Liver (tissue), 9 donors: Measurements from ENCODE around the gene CRABP2. TPM values are rescaled to one million over a fixed set of nuclear protein-coding genes. Genes with fewer than 3 reads are reported as not detected.

Experiments used
- DNase-seq: peaks from one replicate; pipeline ENCODE4 v3.0.0-alpha.2; 2017; ENCODE audit warnings: low spot score
- H3K27ac ChIP-seq, 2 donors: one replicate each; pipeline ENCODE4 v1.7.0; 2013; ENCODE audit warnings: inconsistent platforms in 2 of 2, low read length in 2 of 2, control low read depth in 1 of 2, low read depth in 1 of 2, mild to moderate bottlenecking in 1 of 2
- H3K27me3 ChIP-seq, 4 donors: one replicate each; pipeline versions ENCODE4 v1.6.1 to v1.7.0; 2013; ENCODE audit warnings: low read length in 3 of 4, inconsistent platforms in 1 of 4, mild to moderate bottlenecking in 1 of 4, moderate library complexity in 1 of 4; ENCODE audit not compliant: control insufficient read depth in 4 of 4, insufficient read depth in 4 of 4
- H3K36me3 ChIP-seq, 4 donors: one replicate each; pipeline versions ENCODE4 v1.6.1 to v1.7.0; 2013; ENCODE audit warnings: low read length in 3 of 4, mild to moderate bottlenecking in 3 of 4, low read depth in 1 of 4, moderate library complexity in 1 of 4; ENCODE audit not compliant: control insufficient read depth in 4 of 4, insufficient read depth in 3 of 4
- H3K4me1 ChIP-seq, 4 donors: one replicate each; pipeline versions ENCODE4 v1.6.1 to v1.7.0; 2013; ENCODE audit warnings: low read length in 3 of 4, mild to moderate bottlenecking in 3 of 4, moderate library complexity in 1 of 4; ENCODE audit not compliant: control insufficient read depth in 4 of 4, insufficient read depth in 4 of 4
- H3K4me3 ChIP-seq, 3 donors: one replicate each; pipeline versions ENCODE4 v1.6.1 to v1.7.0; 2013; ENCODE audit warnings: low read length in 3 of 3, control low read depth in 1 of 3, low read depth in 1 of 3, mild to moderate bottlenecking in 1 of 3
- H3K9ac ChIP-seq, 2 donors: one replicate each; pipeline ENCODE4 v1.7.0; 2013; ENCODE audit warnings: low read length in 2 of 2, mild to moderate bottlenecking in 2 of 2, moderate library complexity in 2 of 2, control low read depth in 1 of 2, low read depth in 1 of 2
- H3K9me3 ChIP-seq, 4 donors: one replicate each; pipeline versions ENCODE4 v1.6.1 to v1.7.0; 2013; ENCODE audit warnings: low read length in 3 of 4; ENCODE audit not compliant: control insufficient read depth in 4 of 4
- ATF3 ChIP-seq: IDR thresholded peaks from 2 replicates; pipeline ENCODE4 v1.6.1; 2016; ENCODE audit warnings: antibody characterized with exemption
- CTCF ChIP-seq: fragments of 150-350 bp; IDR thresholded peaks from 2 replicates; pipeline ENCODE4 v1.5.1; 2017; ENCODE audit warnings: improper control_type of control experiment, low read depth, low read length; ENCODE audit not compliant: missing input control
- EGR1 ChIP-seq, 2 donors: IDR thresholded peaks; 2 replicates each; pipeline ENCODE4 v1.6.1; 2016 to 2018; ENCODE audit warnings: antibody characterized with exemption in 2 of 2, low read depth in 2 of 2
- FOXA1 ChIP-seq: IDR thresholded peaks from 2 replicates; pipeline ENCODE4 v1.6.1; 2016; ENCODE audit warnings: antibody characterized with exemption
- FOXA2 ChIP-seq: IDR thresholded peaks from 2 replicates; pipeline ENCODE4 v1.6.1; 2016; ENCODE audit warnings: antibody characterized with exemption
- GABPA ChIP-seq, 2 donors: IDR thresholded peaks in 1 of 2; conservative IDR thresholded peaks in 1 of 2; 2 replicates each; pipeline ENCODE4 v1.6.1; 2016; ENCODE audit warnings: antibody characterized with exemption in 2 of 2, mild to moderate bottlenecking in 1 of 2, moderate library complexity in 1 of 2
- HNF4A ChIP-seq, 2 donors: conservative IDR thresholded peaks; 2 replicates each; pipeline ENCODE4 v1.6.1; 2016; ENCODE audit warnings: antibody characterized with exemption in 2 of 2, mild to moderate bottlenecking in 2 of 2
- HNF4G ChIP-seq: IDR thresholded peaks from 2 replicates; pipeline ENCODE4 v1.6.1; 2016; ENCODE audit warnings: antibody characterized with exemption
- JUND ChIP-seq, 2 donors: IDR thresholded peaks; 2 replicates each; pipeline ENCODE4 v1.6.1; 2016; ENCODE audit warnings: antibody characterized with exemption in 2 of 2
- MAX ChIP-seq: IDR thresholded peaks from 2 replicates; pipeline ENCODE4 v1.6.1; 2016; ENCODE audit warnings: antibody characterized with exemption
- NR2F2 ChIP-seq: IDR thresholded peaks from 2 replicates; pipeline ENCODE4 v1.6.1; 2016; ENCODE audit warnings: antibody characterized with exemption
- RAD21 ChIP-seq, 2 donors: IDR thresholded peaks; 2 replicates each; pipeline ENCODE4 v1.6.1; 2016; ENCODE audit warnings: antibody characterized with exemption in 2 of 2, mild to moderate bottlenecking in 2 of 2
- REST ChIP-seq: IDR thresholded peaks from 2 replicates; pipeline ENCODE4 v1.6.1; 2016; ENCODE audit warnings: antibody characterized with exemption, mild to moderate bottlenecking
- RXRA ChIP-seq, 2 donors: IDR thresholded peaks; 2 replicates each; pipeline ENCODE4 v1.6.1; 2017 to 2018; ENCODE audit warnings: antibody characterized with exemption in 2 of 2, mild to moderate bottlenecking in 1 of 2
- SP1 ChIP-seq: IDR thresholded peaks from 2 replicates; pipeline ENCODE4 v1.6.1; 2018; ENCODE audit warnings: antibody characterized with exemption, mild to moderate bottlenecking
- TAF1 ChIP-seq: conservative IDR thresholded peaks from 2 replicates; pipeline ENCODE4 v1.6.1; 2016; ENCODE audit warnings: antibody characterized with exemption, mild to moderate bottlenecking
- YY1 ChIP-seq: IDR thresholded peaks from 2 replicates; pipeline ENCODE4 v1.6.1; 2016; ENCODE audit warnings: antibody characterized with exemption, mild to moderate bottlenecking
- ZBTB33 ChIP-seq: IDR thresholded peaks from 2 replicates; pipeline ENCODE4 v1.6.1; 2016; ENCODE audit warnings: antibody characterized with exemption
- WGBS: extraction: QIAGEN DNeasy Blood & Tissue Kit; methylation state at CpG from one replicate; pipeline ENCODE4 v1.1.7; 2013; 5-methylcytosine and 5-hydroxymethylcytosine counted together
- polyA plus RNA-seq, 2 donors: library from polyadenylated mRNA; stranded (reverse) in 1 of 2; unstranded in 1 of 2; fragments of 200-250 nt in 1 of 2; fragments of >200 nt in 1 of 2; fragmentation: Nextera tagmentation in 1 of 2; extraction: Ambion mirVana in 1 of 2; gene quantifications; one replicate each; pipeline versions ENCODE4 v1.2.1 to v1.2.3, GENCODE V29; 2013 to 2015
- total RNA-seq, 2 donors: library from RNA; depleted of rRNA; stranded (reverse); fragments of >200 nt; gene quantifications; one replicate each; pipeline ENCODE4 v1.2.3, GENCODE V29; 2014
- donor health status: healthy.
- donor health status: healthy.
- donor health status: healthy.
- donor health status: healthy.
- donor health status: healthy.

CRABP2 gene
- total and polyA plus RNA-seq, 4 donors = 0.14 to 0.22 TPM; not detected in 2

GRCh38 chr1:156740741-156741480, 35.5 kb upstream of the CRABP2 start, which contains the start of gene MRPL24:
Gene MRPL24, minus strand, starts transcription at chr1:156741088. Its CDS starts 2,384 bp downstream, at chr1:156738704.
- peaks cover 10 to 42% (median 29%) of the 10 kb centered on the region in 4 donors for H3K36me3 ChIP-seq
- peaks cover 3 to 28% (median 21%) of the 10 kb centered on the region in 4 donors for H3K4me1 ChIP-seq
- H3K27ac ChIP-seq = peak within 1 kb of the TSS; percentile 78 to 83
- H3K9me3 ChIP-seq = no peaks in the 10 kb centered on the region
- DNase-seq = peak; percentile 93
- H3K4me3 ChIP-seq = peak within 1 kb of the TSS; percentile 60 to 82 (median 81)
- WGBS = under 1% methylated on average over 38 of the region's 38 CpGs
- TF ChIP-seq MAX (peak; percentile 99), ZBTB33 (peak; percentile 97), CTCF (no peak), YY1 (peak; percentile 99), GABPA (IDR thresholded peaks at IDR 0.05 in 1 of 2, conservative IDR thresholded peaks at IDR 0.05 in 1 of 2) (peak; percentile 99 to 100), SP1 (peak; percentile 84), FOXA1 (peak; percentile 81), RAD21 (IDR thresholded peaks at IDR 0.05) (peak; percentile 52 to 59), ATF3 (peak; percentile 67), FOXA2 (peak; percentile 63), EGR1 (IDR thresholded peaks at IDR 0.05; ENCODE audit: low read depth in 2 of 2) (peak; percentile 83 to 94), HNF4A (conservative IDR thresholded peaks at IDR 0.05) (peak; percentile 56 to 85), REST (peak; percentile 88), NR2F2 (peak; percentile 79), HNF4G (peak; percentile 39), JUND (IDR thresholded peaks at IDR 0.05) (peak; percentile 45 to 67), RXRA (IDR thresholded peaks at IDR 0.05) (peak; percentile 54 to 69), TAF1 (peak; percentile 23)
- H3K27me3 ChIP-seq = no peaks in the 10 kb centered on the region
- H3K9ac ChIP-seq = peak within 1 kb of the TSS; percentile 44 to 51
